Upper lobe of right lung (tissue), 1 donor: Measurements from ENCODE around the gene ENTREP1. TPM values are rescaled to one million over a fixed set of nuclear protein-coding genes. Genes with fewer than 3 reads are reported as not detected.

Source experiments
- ATAC-seq: fragments of 200-7000 bp; cut with Tn5 transposase; one replicate; pipeline ENCODE4 v1.9.1; 2020; ENCODE audit warnings: mild to moderate bottlenecking, moderate library complexity
- DNase-seq: peaks from one replicate; pipeline ENCODE4 v3.0.0-alpha.2; 2020
- H3K27ac ChIP-seq: fragments of 200-600 bp; one replicate; pipeline ENCODE4 v1.8.0; 2022
- H3K27me3 ChIP-seq: fragments of 200-600 bp; one replicate; pipeline ENCODE4 v1.8.0; 2022; ENCODE audit warnings: mild to moderate bottlenecking
- H3K36me3 ChIP-seq: fragments of 200-600 bp; one replicate; pipeline ENCODE4 v1.8.0; 2022
- H3K4me1 ChIP-seq: fragments of 200-600 bp; one replicate; pipeline ENCODE4 v1.8.0; 2022
- H3K4me3 ChIP-seq: fragments of 200-600 bp; one replicate; pipeline ENCODE4 v1.8.0; 2022; ENCODE audit warnings: mild to moderate bottlenecking
- H3K9me3 ChIP-seq: fragments of 200-600 bp; one replicate; pipeline ENCODE4 v1.8.0; 2022
- intact Hi-C: fragments of 100-400 bp; cut with DNase I; formaldehyde crosslinking; loops from one replicate; pipeline ENCODE4 v1.11.0; 2022
- total RNA-seq: library from RNA; stranded (reverse); fragmentation: NEBNext Ultra II Directional; extraction: Animal tissue kit (Norgen Biotek cat#: 25700); gene quantifications from one replicate; pipeline ENCODE4 v1.2.1, GENCODE V29; 2021
- TF ChIP-seq, protein P1 (sequence below): fragments of 200-600 bp; IDR thresholded peaks from one replicate; pipeline ENCODE4 v1.8.0; 2022; ENCODE audit warnings: antibody characterized with exemption
- donor health status: DM: no; HTN: yes; CAD: no; lungs with severe emphysema.

Gene ENTREP1
- total RNA-seq, 1 donor from 2014 or later: 34.9 TPM

- intact Hi-C loops: no loop called here
- DNase-seq: no peak
- Histone ChIP-seq H3K9me3 (no peaks in the 10 kb centered on the region), H3K27ac (no peak overlapping the region), H3K4me3 (no peak overlapping the region), H3K4me1 (no peaks in the 10 kb centered on the region), H3K36me3 (no peaks in the 10 kb centered on the region), H3K27me3 (no peaks in the 10 kb centered on the region)
- ATAC-seq: no peak
- TF ChIP-seq, protein P1, sequence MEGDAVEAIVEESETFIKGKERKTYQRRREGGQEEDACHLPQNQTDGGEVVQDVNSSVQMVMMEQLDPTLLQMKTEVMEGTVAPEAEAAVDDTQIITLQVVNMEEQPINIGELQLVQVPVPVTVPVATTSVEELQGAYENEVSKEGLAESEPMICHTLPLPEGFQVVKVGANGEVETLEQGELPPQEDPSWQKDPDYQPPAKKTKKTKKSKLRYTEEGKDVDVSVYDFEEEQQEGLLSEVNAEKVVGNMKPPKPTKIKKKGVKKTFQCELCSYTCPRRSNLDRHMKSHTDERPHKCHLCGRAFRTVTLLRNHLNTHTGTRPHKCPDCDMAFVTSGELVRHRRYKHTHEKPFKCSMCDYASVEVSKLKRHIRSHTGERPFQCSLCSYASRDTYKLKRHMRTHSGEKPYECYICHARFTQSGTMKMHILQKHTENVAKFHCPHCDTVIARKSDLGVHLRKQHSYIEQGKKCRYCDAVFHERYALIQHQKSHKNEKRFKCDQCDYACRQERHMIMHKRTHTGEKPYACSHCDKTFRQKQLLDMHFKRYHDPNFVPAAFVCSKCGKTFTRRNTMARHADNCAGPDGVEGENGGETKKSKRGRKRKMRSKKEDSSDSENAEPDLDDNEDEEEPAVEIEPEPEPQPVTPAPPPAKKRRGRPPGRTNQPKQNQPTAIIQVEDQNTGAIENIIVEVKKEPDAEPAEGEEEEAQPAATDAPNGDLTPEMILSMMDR: no peak
Measured at GRCh38 chr9:69314547-69314946, 10.5 kb upstream of the ENTREP1 start.

- TF ChIP-seq, protein P1: no peak
- no peak overlapping the region for H3K27ac ChIP-seq
- intact Hi-C loops: no loop called here
- H3K4me3 ChIP-seq: no peak overlapping the region
- no peaks in the 10 kb centered on the region for H3K27me3 ChIP-seq
- ATAC-seq (no peak), DNase-seq (no peak)
- H3K9me3 ChIP-seq: no peaks in the 10 kb centered on the region
- no peaks in the 10 kb centered on the region for H3K4me1 ChIP-seq
- H3K36me3 ChIP-seq: no peaks in the 10 kb centered on the region
Measured at GRCh38 chr9:69317081-69317480, 7.9 kb upstream of the ENTREP1 start.

GRCh38 chr9:69317894-69318293, 7.1 kb upstream of the ENTREP1 start:
- H3K4me1 ChIP-seq: no peaks in the 10 kb centered on the region
- no peaks in the 10 kb centered on the region for H3K27me3 ChIP-seq
- no peaks in the 10 kb centered on the region for H3K36me3 ChIP-seq
- DNase-seq (no peak), ATAC-seq (no peak)
- intact Hi-C loops: no loop called here
- no peak overlapping the region for H3K27ac ChIP-seq
- H3K9me3 ChIP-seq: no peaks in the 10 kb centered on the region
- H3K4me3 ChIP-seq: no peak overlapping the region
- TF ChIP-seq, protein P1: no peak

DNA sequence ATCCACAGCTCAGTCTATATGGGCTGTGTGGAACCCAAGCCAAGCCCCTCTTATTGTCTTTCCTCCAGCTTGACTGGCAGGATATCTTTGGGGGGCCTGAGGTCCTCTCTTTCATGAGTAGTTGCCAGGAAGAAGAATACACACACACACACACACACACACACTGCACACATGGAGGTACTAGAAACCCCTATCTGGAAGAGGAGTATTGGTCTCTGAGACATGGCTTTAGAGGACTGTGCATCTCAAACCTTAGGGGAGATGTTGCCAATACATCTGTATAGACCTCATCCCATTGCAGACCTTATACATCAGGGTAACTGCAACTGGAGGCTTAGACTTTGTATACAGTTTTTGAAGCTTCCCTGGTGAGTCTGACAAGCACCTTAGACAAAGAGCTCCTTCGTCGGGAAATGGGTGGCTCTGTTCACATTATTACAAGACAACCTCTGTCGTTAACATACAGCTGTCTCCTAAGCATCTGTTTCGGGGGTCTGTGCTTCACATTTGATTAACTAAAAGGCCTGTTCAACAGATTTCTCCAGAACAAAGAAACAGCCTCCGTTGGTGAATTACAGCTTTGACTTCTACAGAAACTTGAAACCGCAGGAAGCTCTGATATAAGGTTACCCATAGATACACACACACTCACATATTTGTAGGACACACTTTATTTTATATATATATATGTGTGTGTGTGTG, 5.5 kb upstream of the ENTREP1 start:
- no peak for ATAC-seq
- Histone ChIP-seq H3K9me3 (no peaks in the 10 kb centered on the region), H3K27ac (no peak overlapping the region), H3K4me1 (no peaks in the 10 kb centered on the region), H3K27me3 (no peaks in the 10 kb centered on the region), H3K36me3 (no peaks in the 10 kb centered on the region), H3K4me3 (no peak overlapping the region)
- DNase-seq: no peak
- intact Hi-C loops: no loop called here
- TF ChIP-seq, protein P1: no peak

DNA sequence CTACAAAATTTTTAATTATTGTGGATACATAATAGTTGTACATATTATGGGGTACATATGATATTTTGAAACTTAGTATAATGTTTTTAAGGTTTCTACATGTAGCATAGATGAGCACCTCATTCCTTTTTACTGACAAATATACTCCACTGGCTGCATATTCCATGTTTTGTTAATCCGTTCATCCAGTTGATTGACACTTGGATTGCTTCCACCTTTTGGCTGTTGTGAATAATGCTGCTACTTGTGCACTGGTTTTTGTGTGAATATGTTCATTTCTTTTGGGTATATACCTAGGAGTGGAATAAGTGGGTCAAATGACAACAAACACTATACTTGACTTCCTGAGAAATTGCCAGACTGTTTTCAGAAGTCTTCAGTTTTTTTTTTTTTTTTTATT, 2.8 kb upstream of the ENTREP1 start:
- Histone ChIP-seq H3K27me3 (peaks cover 6% of the 10 kb centered on the region), H3K4me3 (no peak overlapping the region), H3K4me1 (no peaks in the 10 kb centered on the region), H3K27ac (no peak overlapping the region), H3K36me3 (no peaks in the 10 kb centered on the region), H3K9me3 (no peaks in the 10 kb centered on the region)
- TF ChIP-seq, protein P1: no peak
- no peak for ATAC-seq
- DNase-seq: no peak
- intact Hi-C loops: no loop called here

DNA sequence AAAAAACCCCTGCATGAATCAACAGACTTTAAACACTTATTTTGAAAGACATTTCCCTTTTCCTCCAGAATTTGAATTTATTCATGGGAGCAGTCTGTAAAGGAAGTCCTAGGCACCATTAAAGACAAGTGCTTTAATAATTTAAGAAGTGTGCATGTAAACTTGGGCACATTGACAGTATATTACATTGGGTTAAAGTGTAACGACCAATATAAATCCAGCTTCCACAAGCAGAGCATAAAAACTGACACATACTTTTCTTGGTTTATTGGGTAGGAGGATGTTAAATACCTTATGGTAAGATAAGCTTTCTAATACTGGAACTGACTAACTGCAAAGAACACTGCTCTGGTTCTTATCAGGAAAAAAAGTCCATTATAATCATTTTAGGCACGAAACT, 1.2 kb upstream of the ENTREP1 start:
- intact Hi-C loops: no loop called here
- H3K27me3 ChIP-seq: peaks cover 6% of the 10 kb centered on the region
- H3K27ac ChIP-seq: no peak overlapping the region
- TF ChIP-seq, protein P1: no peak
- DNase-seq (no peak), ATAC-seq (no peak)
- H3K4me3 ChIP-seq: peak overlapping the region; percentile 62
- H3K4me1 ChIP-seq: no peaks in the 10 kb centered on the region
- H3K36me3 ChIP-seq: no peaks in the 10 kb centered on the region
- no peaks in the 10 kb centered on the region for H3K9me3 ChIP-seq
